Smooth muscle cell (in vitro differentiated cells): Measurements from ENCODE around the gene MTHFD2L. TPM values are rescaled to one million over a fixed set of nuclear protein-coding genes. Genes with fewer than 3 reads are reported as not detected.

ENCODE experiments used
- DNase-seq: peaks from one replicate; lab custom pipeline; 2025; ENCODE audit not compliant: unreplicated experiment; lab: John Stamatoyannopoulos, UW
- H2AFZ ChIP-seq: fragments of 200-600 bp; sonication (generic); 2 replicates; pipeline ENCODE4 v1.6.0; 2016; ENCODE audit warnings: antibody characterized with exemption, low read depth, mild to moderate bottlenecking
- H3F3A ChIP-seq: fragments of 200-600 bp; sonication (generic); 2 replicates; pipeline ENCODE4 v1.6.0; 2017; ENCODE audit warnings: antibody characterized with exemption, low read depth
- H3K27ac ChIP-seq: fragments of 200-600 bp; sonication (generic); 2 replicates; pipeline ENCODE4 v1.5.1; 2016; ENCODE audit warnings: low read depth, mild to moderate bottlenecking
- H3K27me3 ChIP-seq: fragments of 200-600 bp; sonication (generic); 2 replicates; pipeline ENCODE4 v1.6.1; 2016; ENCODE audit warnings: low read depth, mild to moderate bottlenecking
- H3K36me3 ChIP-seq: fragments of 200-600 bp; sonication (generic); 2 replicates; pipeline ENCODE4 v1.5.1; 2016; ENCODE audit warnings: low read depth
- H3K4me1 ChIP-seq: fragments of 200-600 bp; sonication (generic); 2 replicates; pipeline ENCODE4 v1.5.1; 2016; ENCODE audit warnings: low read depth
- H3K4me2 ChIP-seq: fragments of 200-600 bp; sonication (generic); 2 replicates; pipeline ENCODE4 v1.6.0; 2016; ENCODE audit warnings: mild to moderate bottlenecking
- H3K4me3 ChIP-seq: fragments of 200-600 bp; sonication (generic); 2 replicates; pipeline ENCODE4 v1.5.1; 2016; ENCODE audit warnings: mild to moderate bottlenecking
- H3K79me2 ChIP-seq: fragments of 200-600 bp; sonication (generic); 2 replicates; pipeline ENCODE4 v1.6.0; 2016; ENCODE audit warnings: low read depth, mild to moderate bottlenecking
- H3K9ac ChIP-seq: fragments of 200-600 bp; sonication (generic); 2 replicates; pipeline ENCODE4 v1.6.0; 2016; ENCODE audit warnings: low read depth
- H3K9me3 ChIP-seq: fragments of 200-600 bp; sonication (generic); replicated peaks from 2 replicates; pipeline ENCODE4 v1.5.1; 2016; ENCODE audit warnings: low read depth
- H4K20me1 ChIP-seq: fragments of 200-600 bp; sonication (generic); 2 replicates; pipeline ENCODE4 v1.6.0; 2016; ENCODE audit warnings: low read depth
- WGBS: methylation state at CpG from one replicate; pipeline ENCODE4 v1.1.7; 2016; ENCODE audit warnings: low lambda C conversion rate; 5-methylcytosine and 5-hydroxymethylcytosine counted together
- polyA plus RNA-seq: library from polyadenylated mRNA; unstranded; fragments of >200 nt; fragmentation: Nextera tagmentation; extraction: Ambion mirVana; gene quantifications from 2 replicates; pipeline ENCODE4 v1.2.1, GENCODE V29; 2016
- total RNA-seq: library from RNA; depleted of rRNA; stranded (reverse); fragments of >200 nt; gene quantifications from 2 replicates; pipeline ENCODE4 v1.2.3, GENCODE V29; 2014
- TF ChIP-seq, protein P1 (sequence below): fragments of 200-600 bp; sonication (generic); IDR thresholded peaks from 2 replicates; pipeline ENCODE4 v1.5.1; 2017; ENCODE audit warnings: borderline replicate concordance, mild to moderate bottlenecking, antibody characterized with exemption; ENCODE audit not compliant: insufficient read depth, poor library complexity, severe bottlenecking

The MTHFD2L gene
- total and polyA plus RNA-seq, 2 experiments from 2014 or later: 4.9 to 6.6 TPM

DNA sequence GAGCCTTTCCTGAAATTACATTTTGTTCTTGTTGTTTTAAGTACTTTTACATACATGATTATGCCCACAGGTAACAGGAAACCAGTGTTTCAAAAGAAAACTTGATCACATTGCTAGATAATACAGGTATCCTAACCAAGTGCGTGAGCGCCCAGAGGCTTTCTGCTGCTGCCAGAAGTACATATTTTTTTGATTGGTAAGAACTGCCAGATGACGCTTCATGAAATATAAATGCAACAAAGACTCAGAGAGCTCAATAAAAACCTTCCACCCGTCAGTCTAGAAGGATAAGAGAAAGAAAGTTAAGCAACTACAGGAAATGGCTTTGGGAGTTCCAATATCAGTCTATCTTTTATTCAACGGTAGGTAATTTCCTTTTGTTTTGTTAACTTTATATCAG lies 150.3 kb downstream of the MTHFD2L start, which contains the start of gene EPGN:
Gene EPGN (plus strand): TSS at position 256 of the 400 bp plus-strand sequence. CDS start 64 bp downstream, at position 320.
- no peaks in the 10 kb centered on the region for H3K36me3 ChIP-seq
- peak within 1 kb of the TSS; percentile 69 for H3K4me2 ChIP-seq
- TF ChIP-seq, protein P1, sequence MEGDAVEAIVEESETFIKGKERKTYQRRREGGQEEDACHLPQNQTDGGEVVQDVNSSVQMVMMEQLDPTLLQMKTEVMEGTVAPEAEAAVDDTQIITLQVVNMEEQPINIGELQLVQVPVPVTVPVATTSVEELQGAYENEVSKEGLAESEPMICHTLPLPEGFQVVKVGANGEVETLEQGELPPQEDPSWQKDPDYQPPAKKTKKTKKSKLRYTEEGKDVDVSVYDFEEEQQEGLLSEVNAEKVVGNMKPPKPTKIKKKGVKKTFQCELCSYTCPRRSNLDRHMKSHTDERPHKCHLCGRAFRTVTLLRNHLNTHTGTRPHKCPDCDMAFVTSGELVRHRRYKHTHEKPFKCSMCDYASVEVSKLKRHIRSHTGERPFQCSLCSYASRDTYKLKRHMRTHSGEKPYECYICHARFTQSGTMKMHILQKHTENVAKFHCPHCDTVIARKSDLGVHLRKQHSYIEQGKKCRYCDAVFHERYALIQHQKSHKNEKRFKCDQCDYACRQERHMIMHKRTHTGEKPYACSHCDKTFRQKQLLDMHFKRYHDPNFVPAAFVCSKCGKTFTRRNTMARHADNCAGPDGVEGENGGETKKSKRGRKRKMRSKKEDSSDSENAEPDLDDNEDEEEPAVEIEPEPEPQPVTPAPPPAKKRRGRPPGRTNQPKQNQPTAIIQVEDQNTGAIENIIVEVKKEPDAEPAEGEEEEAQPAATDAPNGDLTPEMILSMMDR: no peak
- peak within 1 kb of the TSS; percentile 41 for H2AFZ ChIP-seq
- H4K20me1 ChIP-seq: no peaks in the 10 kb centered on the region
- no peaks in the 10 kb centered on the region for H3K79me2 ChIP-seq
- H3K9me3 ChIP-seq: no peaks in the 10 kb centered on the region
- WGBS: 65% methylated on average over 5 of the region's 5 CpGs
- no peaks in the 10 kb centered on the region for H3K27me3 ChIP-seq
- no peak within 1 kb of the TSS for H3K9ac ChIP-seq
- DNase-seq: no peak
- peak within 1 kb of the TSS; percentile 24 for H3K4me3 ChIP-seq
- H3F3A ChIP-seq: no peaks in the 10 kb centered on the region
- H3K27ac ChIP-seq: peak within 1 kb of the TSS; percentile 61
- no peaks in the 10 kb centered on the region for H3K4me1 ChIP-seq

- no peaks in the 10 kb centered on the region for H4K20me1 ChIP-seq
- H3K27ac ChIP-seq: no peak overlapping the region
- no peak overlapping the region for H3K9ac ChIP-seq
- H3K4me3 ChIP-seq: peak overlapping the region; percentile 24
- no peaks in the 10 kb centered on the region for H3F3A ChIP-seq
- peak overlapping the region; percentile 69 for H3K4me2 ChIP-seq
- H3K79me2 ChIP-seq: no peaks in the 10 kb centered on the region
- no peaks in the 10 kb centered on the region for H3K36me3 ChIP-seq
- DNase-seq: no peak
- TF ChIP-seq, protein P1: no peak
- H3K9me3 ChIP-seq: no peaks in the 10 kb centered on the region
- H2AFZ ChIP-seq: no peak overlapping the region
- H3K27me3 ChIP-seq: no peaks in the 10 kb centered on the region
- no peaks in the 10 kb centered on the region for H3K4me1 ChIP-seq
Observed at GRCh38 chr4:74309223-74309622, 151.3 kb downstream of the MTHFD2L start.

DNA sequence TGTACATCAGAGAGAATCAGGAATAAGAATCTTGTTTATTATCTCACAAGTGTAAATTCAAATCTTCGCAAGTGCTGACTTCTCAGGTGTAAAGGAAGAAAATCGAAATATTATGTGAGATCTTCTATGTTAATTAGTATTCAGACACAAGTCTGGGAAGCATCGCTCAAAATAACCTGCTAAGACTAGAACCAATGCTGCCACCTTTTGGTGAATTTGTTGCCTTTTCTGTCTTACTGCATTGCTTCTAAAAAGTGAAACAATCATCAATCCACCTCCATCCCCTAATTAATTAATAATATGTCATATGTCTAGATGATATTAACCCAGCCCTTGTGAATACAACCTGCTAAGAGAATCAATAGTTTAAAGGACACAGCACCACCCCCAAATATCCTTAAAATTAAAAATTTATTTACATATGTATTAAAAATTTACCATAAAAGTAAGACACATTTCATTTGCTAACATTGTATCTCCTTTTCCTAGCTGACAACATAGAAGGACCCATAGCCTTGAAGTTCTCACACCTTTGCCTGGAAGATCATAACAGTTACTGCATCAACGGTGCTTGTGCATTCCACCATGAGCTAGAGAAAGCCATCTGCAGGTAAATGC lies 153.9 kb downstream of the MTHFD2L start:
- Histone ChIP-seq H3F3A (no peaks in the 10 kb centered on the region), H4K20me1 (no peaks in the 10 kb centered on the region), H3K4me2 (peak overlapping the region; percentile 26), H3K79me2 (no peaks in the 10 kb centered on the region), H2AFZ (no peak overlapping the region), H3K27ac (no peak overlapping the region), H3K9ac (no peak overlapping the region), H3K4me3 (no peak overlapping the region), H3K36me3 (no peaks in the 10 kb centered on the region), H3K9me3 (no peaks in the 10 kb centered on the region), H3K4me1 (no peaks in the 10 kb centered on the region), H3K27me3 (no peaks in the 10 kb centered on the region)
- TF ChIP-seq, protein P1: peak; percentile 74
- DNase-seq: no peak
- 31% methylated on average over 4 of the region's 4 CpGs for WGBS

DNA sequence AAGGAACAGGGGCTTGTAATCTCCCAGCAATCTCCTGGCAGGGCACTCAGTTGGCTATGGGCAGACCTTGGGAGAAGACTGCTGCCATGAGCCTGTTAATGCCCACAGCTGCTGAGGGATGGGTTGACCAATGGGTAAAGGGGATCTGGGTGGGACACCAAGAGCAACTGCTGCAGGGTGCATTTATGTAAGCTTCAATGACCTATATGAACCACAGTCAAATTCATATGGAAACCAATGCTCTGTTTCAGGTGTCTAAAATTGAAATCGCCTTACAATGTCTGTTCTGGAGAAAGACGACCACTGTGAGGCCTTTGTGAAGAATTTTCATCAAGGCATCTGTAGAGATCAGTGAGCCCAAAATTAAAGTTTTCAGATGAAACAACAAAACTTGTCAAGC lies 156.4 kb downstream of the MTHFD2L start:
- no peak overlapping the region for H3K4me2 ChIP-seq
- TF ChIP-seq, protein P1: no peak
- no peaks in the 10 kb centered on the region for H3K4me1 ChIP-seq
- H2AFZ ChIP-seq: no peak overlapping the region
- H3K27me3 ChIP-seq: no peaks in the 10 kb centered on the region
- no peak overlapping the region for H3K27ac ChIP-seq
- no peaks in the 10 kb centered on the region for H3K36me3 ChIP-seq
- H4K20me1 ChIP-seq: no peaks in the 10 kb centered on the region
- H3K79me2 ChIP-seq: no peaks in the 10 kb centered on the region
- no peak overlapping the region for H3K4me3 ChIP-seq
- no peak overlapping the region for H3K9ac ChIP-seq
- WGBS: 96% methylated on average over 2 of the region's 2 CpGs
- no peaks in the 10 kb centered on the region for H3K9me3 ChIP-seq
- no peaks in the 10 kb centered on the region for H3F3A ChIP-seq
- no peak for DNase-seq
